ENCODE measurements around the gene SLC9A3.

DNA sequence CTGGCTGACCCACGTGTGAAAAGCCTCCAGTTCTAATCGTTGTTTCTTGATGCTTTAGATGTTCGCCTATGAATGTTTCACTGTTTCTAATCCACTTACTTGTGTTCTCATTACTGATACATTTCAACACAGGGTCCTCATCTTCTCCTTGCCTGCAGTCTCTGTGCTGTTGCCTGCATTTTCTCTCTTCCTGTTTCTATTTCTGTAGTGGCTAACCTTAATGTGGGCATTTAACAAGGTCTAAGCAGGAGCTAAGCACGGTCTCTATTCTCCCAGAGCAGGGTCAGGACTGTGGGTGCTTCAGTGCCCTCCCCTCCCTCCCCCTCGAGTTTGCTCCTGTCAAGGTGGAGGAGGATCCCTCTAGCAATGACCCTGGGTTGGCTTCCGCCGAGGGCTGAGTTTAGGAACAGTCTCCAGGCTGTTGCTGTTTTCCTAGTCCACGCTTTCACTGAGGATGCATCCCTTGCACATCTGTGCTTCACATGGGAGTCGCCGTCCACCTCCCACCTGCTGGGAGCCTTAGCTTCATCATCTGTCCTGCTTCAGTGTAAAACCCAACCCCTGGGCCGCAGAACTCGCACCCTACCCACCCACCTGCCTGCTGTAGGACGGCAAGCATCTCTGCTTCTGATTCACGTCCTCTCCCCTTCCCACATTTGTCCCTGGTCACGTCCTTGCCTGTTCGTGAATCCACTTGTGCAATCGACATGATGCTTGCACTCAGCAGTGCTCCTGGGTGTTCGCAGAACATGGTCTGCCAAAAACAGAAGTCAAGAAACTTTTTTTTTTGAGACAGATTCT, 83.6 kb downstream of the SLC9A3 start:
- TF ChIP-seq GATA3 (IDR thresholded peaks at IDR 0.05; ENCODE audit: low read depth, low read length) (no peak), GATA2 (IDR thresholded peaks at IDR 0.05; ENCODE audit: low read depth, low read length) (no peak)

Measured in SH-SY5Y (cell line).